ENCODE measurements around the gene SLC43A2. TPM values are rescaled to one million over a fixed set of nuclear protein-coding genes. Genes with fewer than 3 reads are reported as not detected.

Gene SLC43A2
- total and polyA plus RNA-seq, 10 of the 15 experiments (the other 5 are each of a cell fraction or from before 2014, with no cell fraction given) = 0.03 to 14.0 (median 5.3) TPM

GRCh38 chr17:1584167-1584566, 44.5 kb downstream of the SLC43A2 start (continued):
- TF ChIP-seq ATF7 (IDR thresholded peaks at IDR 0.05; ENCODE audit: low read depth) = no peak
- no peak for TF ChIP-seq USF2 (IDR thresholded peaks at IDR 0.05; ENCODE audit: borderline replicate concordance, low read depth, low read length)
- TF ChIP-seq STAT1 (conservative IDR thresholded peaks at IDR 0.05) = no peak
- TF ChIP-seq ZNF274 (IDR thresholded peaks at IDR 0.05; ENCODE audit: insufficient read depth, insufficient read length) = no peak
- no peak for TF ChIP-seq TARDBP (IDR thresholded peaks at IDR 0.05; ENCODE audit: borderline replicate concordance)
- TF ChIP-seq STAT3 (IDR thresholded peaks at IDR 0.05; ENCODE audit: low read depth, low read length) = no peak
- TF ChIP-seq BRCA1 (IDR thresholded peaks at IDR 0.05; ENCODE audit: low read depth, low read length) = no peak

- intact Hi-C loops (cut with micrococcal nuclease; ENCODE audit: unreplicated experiment) (no loop called here), in situ Hi-C loops (cut with MboI) (no loop called here)
- H3K9me3 ChIP-seq (replicated peaks; ENCODE audit: control insufficient read depth, insufficient read depth, low read length) = no peaks in the 10 kb centered on the region
- no peaks in the 10 kb centered on the region for H3K79me2 ChIP-seq (ENCODE audit: control insufficient read depth, insufficient read depth, low read length)
- FAIRE-seq (no peak), ATAC-seq (peak; percentile 63), DNase-seq (ENCODE audit: low read depth, low spot score) (no peak)
- H3K4me3 ChIP-seq = no peak overlapping the region
- ChIA-PET RAD21 (ENCODE audit: unreplicated experiment) (no interaction called here), CTCF (interaction anchor here (0.9 kb wide), 1 partner anchor 46 kb away, joined by 3 read pairs; no protein-coding TSS in a partner anchor), SMC1A (ENCODE audit: uncharacterized antibody, unreplicated experiment) (no interaction called here), POLR2A (interaction anchor here (1.9 kb wide), 1 partner anchor 44 kb away, joined by 5 read pairs; the partner anchor contains the start of gene SLC43A2)
- 75% methylated on average over 6 of the region's 6 CpGs for WGBS (ENCODE audit: insufficient coverage, insufficient replicate concordance, low lambda C conversion rate, missing lambda C conversion rate)
- no peak overlapping the region for H3K9ac ChIP-seq (ENCODE audit: control insufficient read depth, insufficient read depth, low read length)
- no peak overlapping the region for H3K27ac ChIP-seq (ENCODE audit: control insufficient read depth, insufficient read depth)
- TF ChIP-seq CHD1 (IDR thresholded peaks at IDR 0.05; ENCODE audit: low read depth, low read length) (no peak), SUZ12 (IDR thresholded peaks at IDR 0.05; ENCODE audit: unreplicated experiment) (no peak), SPI1 (IDR thresholded peaks at IDR 0.05; ENCODE audit: borderline replicate concordance, insufficient read depth, low read depth, low read length) (peak; percentile 59; the same call in 1 of the 2 replicates)
- TF ChIP-seq, protein P1, sequence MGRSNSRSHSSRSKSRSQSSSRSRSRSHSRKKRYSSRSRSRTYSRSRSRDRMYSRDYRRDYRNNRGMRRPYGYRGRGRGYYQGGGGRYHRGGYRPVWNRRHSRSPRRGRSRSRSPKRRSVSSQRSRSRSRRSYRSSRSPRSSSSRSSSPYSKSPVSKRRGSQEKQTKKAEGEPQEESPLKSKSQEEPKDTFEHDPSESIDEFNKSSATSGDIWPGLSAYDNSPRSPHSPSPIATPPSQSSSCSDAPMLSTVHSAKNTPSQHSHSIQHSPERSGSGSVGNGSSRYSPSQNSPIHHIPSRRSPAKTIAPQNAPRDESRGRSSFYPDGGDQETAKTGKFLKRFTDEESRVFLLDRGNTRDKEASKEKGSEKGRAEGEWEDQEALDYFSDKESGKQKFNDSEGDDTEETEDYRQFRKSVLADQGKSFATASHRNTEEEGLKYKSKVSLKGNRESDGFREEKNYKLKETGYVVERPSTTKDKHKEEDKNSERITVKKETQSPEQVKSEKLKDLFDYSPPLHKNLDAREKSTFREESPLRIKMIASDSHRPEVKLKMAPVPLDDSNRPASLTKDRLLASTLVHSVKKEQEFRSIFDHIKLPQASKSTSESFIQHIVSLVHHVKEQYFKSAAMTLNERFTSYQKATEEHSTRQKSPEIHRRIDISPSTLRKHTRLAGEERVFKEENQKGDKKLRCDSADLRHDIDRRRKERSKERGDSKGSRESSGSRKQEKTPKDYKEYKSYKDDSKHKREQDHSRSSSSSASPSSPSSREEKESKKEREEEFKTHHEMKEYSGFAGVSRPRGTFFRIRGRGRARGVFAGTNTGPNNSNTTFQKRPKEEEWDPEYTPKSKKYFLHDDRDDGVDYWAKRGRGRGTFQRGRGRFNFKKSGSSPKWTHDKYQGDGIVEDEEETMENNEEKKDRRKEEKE (IDR thresholded peaks at IDR 0.05) = no peak
- TSS peak; percentile 60 for BruUV-seq (replicated peaks)
- H2AFZ ChIP-seq (ENCODE audit: control insufficient read depth, low read depth, low read length) = no peak overlapping the region
- H3K36me3 ChIP-seq (ENCODE audit: control insufficient read depth in 2 of 2, insufficient read depth in 2 of 2, low read length in 1 of 2) = peaks cover 0 to 3% of the 10 kb centered on the region in 2 experiments; a peak in 3 of 4 replicates
- H4K20me1 ChIP-seq (ENCODE audit: control insufficient read depth, insufficient read depth) = no peaks in the 10 kb centered on the region
- no peak overlapping the region for H3K4me2 ChIP-seq (ENCODE audit: control insufficient read depth, insufficient read depth)
- H3K4me1 ChIP-seq (ENCODE audit: control insufficient read depth, insufficient read depth, low read length) = no peaks in the 10 kb centered on the region
- H3K27me3 ChIP-seq (replicated peaks in 1 of 2; ENCODE audit: control insufficient read depth in 2 of 2, insufficient read depth in 2 of 2, low read length in 1 of 2) = no peaks in the 10 kb centered on the region
Measured at GRCh38 chr17:1583556-1583955, 45.1 kb downstream of the SLC43A2 start.

Data from GM12878 (cell line).